Activated CD8-positive, alpha-beta T cell treated with anti-CD3 and anti-CD28 coated beads, Interleukin-2, amount 10 ng/mL, durations not matched to agents 7 days and 5 days (primary cell): Measurements from ENCODE around the gene CNNM4. TPM values are rescaled to one million over a fixed set of nuclear protein-coding genes. Genes with fewer than 3 reads are reported as not detected.
A peak's percentile ranks its signal among the peaks of the same experiment; 100 is the strongest.
"Not testable (repeated sequence)": the region's sequence is repeated elsewhere in the genome, so short reads cannot be mapped to it uniquely, and the experiment has no call there.

Experiments used
- ATAC-seq: fragments of 150-1000 bp; cut with Tn5 transposase; one replicate; pipeline ENCODE4 v1.10.0; 2021; ENCODE audit warnings: moderate library complexity
- CTCF ChIA-PET: fragments of 350-600 bp; sonication (Branson Sonifier 250); formaldehyde crosslinking; loops from one replicate; lab custom pipeline; 2021; ENCODE audit warnings: antibody characterized with exemption; lab: Charles Lee
- POLR2A ChIA-PET: fragments of 350-600 bp; sonication (Branson Sonifier 250); formaldehyde crosslinking; loops from one replicate; lab custom pipeline; 2021; ENCODE audit warnings: antibody characterized with exemption; lab: Charles Lee
- DNase-seq: peaks from one replicate; pipeline ENCODE4 v3.0.0-alpha.2; 2020
- H3K27ac Mint-ChIP-seq: one replicate; pipeline ENCODE4 v1.8.0; 2021; ENCODE audit warnings: mild to moderate bottlenecking, mixed read lengths
- H3K27me3 Mint-ChIP-seq: one replicate; pipeline ENCODE4 v1.8.0; 2021; ENCODE audit warnings: low read depth, mixed read lengths
- H3K36me3 Mint-ChIP-seq: one replicate; pipeline ENCODE4 v1.8.0; 2021; ENCODE audit warnings: low read depth, mixed read lengths
- H3K4me1 Mint-ChIP-seq: one replicate; pipeline ENCODE4 v1.8.0; 2021; ENCODE audit warnings: low read depth, mixed read lengths
- H3K4me3 Mint-ChIP-seq: one replicate; pipeline ENCODE4 v1.8.0; 2021; ENCODE audit warnings: mild to moderate bottlenecking, mixed read lengths
- H3K9me3 Mint-ChIP-seq: one replicate; pipeline ENCODE4 v1.8.0; 2022; ENCODE audit warnings: mixed read lengths; ENCODE audit not compliant: insufficient read depth
- total RNA-seq, 2 experiments: library from RNA; stranded (reverse); gene quantifications; one replicate each; pipeline ENCODE4 v1.2.3, GENCODE V29; 2021

The CNNM4 gene
- total RNA-seq, 2 experiments from 2014 or later = 7.1 TPM

DNA sequence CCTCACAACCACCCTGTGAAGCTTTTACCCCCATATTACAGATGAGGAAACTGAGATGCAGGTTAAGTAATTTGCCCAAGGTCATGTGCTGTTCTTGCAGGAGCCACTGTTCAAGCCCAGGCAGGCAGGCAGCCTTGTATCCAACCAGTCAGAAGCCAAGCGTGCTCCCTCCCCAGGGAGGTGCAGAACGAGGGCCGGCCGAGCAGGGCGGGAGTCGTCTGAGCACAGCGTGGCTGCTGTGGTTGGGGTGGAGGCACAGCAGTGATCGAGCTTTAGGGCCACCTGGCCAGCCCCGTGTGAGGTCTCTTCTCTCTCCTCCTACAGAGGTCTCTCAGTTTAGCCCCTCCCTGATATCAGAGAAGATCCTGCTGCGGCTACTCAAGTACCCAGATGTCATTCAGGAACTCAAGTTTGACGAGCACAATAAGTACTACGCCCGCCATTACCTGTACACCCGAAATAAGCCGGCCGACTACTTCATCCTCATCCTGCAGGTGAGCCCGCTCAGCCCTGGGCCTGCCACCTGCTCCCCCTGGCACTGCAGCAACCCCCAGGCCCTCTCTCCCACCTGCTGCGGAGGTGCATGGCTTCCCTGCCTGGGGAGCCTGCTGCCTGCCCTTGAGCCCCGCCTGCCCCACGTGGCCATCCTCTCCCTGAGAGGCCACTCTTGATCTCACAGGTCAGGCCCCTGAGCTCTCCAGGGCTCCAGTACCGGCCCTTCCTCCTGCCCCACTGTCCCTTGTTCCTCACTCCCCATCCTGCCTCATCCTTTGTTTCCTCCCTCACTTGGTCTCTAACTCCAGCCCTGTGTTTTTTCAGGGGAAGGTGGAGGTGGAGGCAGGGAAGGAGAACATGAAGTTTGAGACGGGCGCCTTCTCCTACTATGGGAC, 38.3 kb downstream of the CNNM4 start:
- POLR2A ChIA-PET = no interaction called here
- no peaks in the 10 kb centered on the region for H3K27me3 Mint-ChIP-seq
- H3K4me3 Mint-ChIP-seq = no peak overlapping the region
- no peak overlapping the region for H3K27ac Mint-ChIP-seq
- CTCF ChIA-PET = interaction anchor here (0.9 kb wide), 1 partner anchor 38 kb away, joined by 3 read pairs; no protein-coding TSS in a partner anchor
- ATAC-seq = no peak
- DNase-seq = no peak
- H3K4me1 Mint-ChIP-seq = no peaks in the 10 kb centered on the region
- peaks cover 5% of the 10 kb centered on the region for H3K36me3 Mint-ChIP-seq
- H3K9me3 Mint-ChIP-seq = no peaks in the 10 kb centered on the region

DNA sequence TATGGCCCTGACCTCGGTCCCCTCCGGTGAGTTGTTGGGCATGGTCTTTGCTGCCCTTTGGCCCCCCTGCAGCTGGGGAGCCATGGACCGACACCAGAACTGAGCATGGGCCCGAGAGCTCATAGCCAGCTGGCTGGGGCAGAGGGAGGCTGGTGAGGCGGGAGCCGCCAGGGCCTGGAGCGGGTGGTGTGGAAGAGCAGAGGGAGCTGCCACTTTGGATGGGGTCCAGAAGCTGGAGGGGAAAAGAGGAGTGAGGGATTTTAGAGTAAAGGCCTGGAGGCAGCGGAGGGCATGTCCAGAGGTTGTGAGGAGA, 38.9 kb downstream of the CNNM4 start:
- ChIA-PET POLR2A (interaction anchor here (0.7 kb wide), 1 partner anchor 14 kb away, joined by 3 read pairs; no protein-coding TSS in a partner anchor), CTCF (interaction anchor here (0.8 to 2.1 kb wide), 4 partner anchors 16 to 39 kb away, joined by 3 to 17 read pairs (median 12); partner anchors contain the start of genes CNNM3 and CNNM4)
- Mint-ChIP-seq H3K4me1 (no peaks in the 10 kb centered on the region), H3K4me3 (no peak overlapping the region), H3K9me3 (no peaks in the 10 kb centered on the region), H3K36me3 (peaks cover 5% of the 10 kb centered on the region), H3K27me3 (no peaks in the 10 kb centered on the region), H3K27ac (no peak overlapping the region)
- DNase-seq (no peak), ATAC-seq (no peak)

- Mint-ChIP-seq H3K4me3 (no peak overlapping the region), H3K27me3 (no peaks in the 10 kb centered on the region), H3K27ac (no peak overlapping the region), H3K4me1 (no peaks in the 10 kb centered on the region), H3K36me3 (peaks cover 5% of the 10 kb centered on the region), H3K9me3 (no peaks in the 10 kb centered on the region)
- CTCF ChIA-PET = interaction anchor here (0.6 to 2.1 kb wide), 13 partner anchors 13 to 392 kb away, joined by 3 to 17 read pairs (median 3); partner anchors contain the start of genes ANKRD39, CNNM3 and CNNM4
- DNase-seq (no peak), ATAC-seq (peak; percentile 14)
- POLR2A ChIA-PET = interaction anchor here (0.7 kb wide), 1 partner anchor 13 kb away, joined by 3 read pairs; no protein-coding TSS in a partner anchor
Measured at GRCh38 chr2:96800061-96801004, 39.6 kb downstream of the CNNM4 start.

DNA sequence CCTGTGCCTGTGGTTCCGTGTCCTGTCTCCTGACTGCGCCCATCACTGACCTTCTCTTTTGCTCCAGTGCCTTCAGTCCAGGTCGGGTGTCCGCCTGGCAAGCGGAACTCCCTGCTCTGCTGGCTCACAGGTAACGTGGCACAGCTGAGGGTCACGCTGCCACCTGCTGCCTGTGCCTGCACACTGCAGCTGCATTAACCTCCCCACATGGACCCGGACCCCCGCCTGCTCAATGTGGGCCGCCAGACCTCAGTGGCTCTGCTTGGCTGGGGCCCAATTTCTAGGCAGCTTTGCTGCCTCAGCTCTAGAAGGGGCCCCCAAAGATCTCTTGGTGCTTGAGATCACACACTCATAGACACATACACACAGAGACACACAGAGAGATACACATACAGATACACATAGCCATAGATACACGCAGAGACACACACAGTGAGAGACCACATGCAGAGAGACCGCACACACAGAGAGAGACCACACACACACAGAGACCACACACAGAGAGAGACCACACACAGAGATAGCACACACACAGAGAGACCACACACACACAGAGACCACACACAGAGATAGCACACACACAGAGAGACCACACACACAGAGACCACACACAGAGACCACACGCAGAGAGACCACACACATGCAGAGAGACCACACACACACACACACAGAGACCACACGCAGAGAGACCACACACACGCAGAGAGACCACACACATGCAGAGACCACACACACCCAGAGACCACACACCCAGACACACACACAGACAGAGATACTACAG, 40.5 kb downstream of the CNNM4 start:
- peak; percentile 76 for DNase-seq
- ChIA-PET POLR2A (no interaction called here), CTCF (interaction anchor here (0.6 to 2.1 kb wide), 12 partner anchors 12 to 393 kb away, joined by 3 to 17 read pairs (median 4); partner anchors contain the start of genes ANKRD39, CNNM3 and CNNM4)
- H3K36me3 Mint-ChIP-seq = peaks cover 5% of the 10 kb centered on the region
- peaks cover 2% of the 10 kb centered on the region for H3K4me1 Mint-ChIP-seq
- peak; percentile 94 for ATAC-seq
- H3K4me3 Mint-ChIP-seq = no peak overlapping the region
- no peaks in the 10 kb centered on the region for H3K27me3 Mint-ChIP-seq
- no peaks in the 10 kb centered on the region for H3K9me3 Mint-ChIP-seq
- H3K27ac Mint-ChIP-seq = no peak overlapping the region

DNA sequence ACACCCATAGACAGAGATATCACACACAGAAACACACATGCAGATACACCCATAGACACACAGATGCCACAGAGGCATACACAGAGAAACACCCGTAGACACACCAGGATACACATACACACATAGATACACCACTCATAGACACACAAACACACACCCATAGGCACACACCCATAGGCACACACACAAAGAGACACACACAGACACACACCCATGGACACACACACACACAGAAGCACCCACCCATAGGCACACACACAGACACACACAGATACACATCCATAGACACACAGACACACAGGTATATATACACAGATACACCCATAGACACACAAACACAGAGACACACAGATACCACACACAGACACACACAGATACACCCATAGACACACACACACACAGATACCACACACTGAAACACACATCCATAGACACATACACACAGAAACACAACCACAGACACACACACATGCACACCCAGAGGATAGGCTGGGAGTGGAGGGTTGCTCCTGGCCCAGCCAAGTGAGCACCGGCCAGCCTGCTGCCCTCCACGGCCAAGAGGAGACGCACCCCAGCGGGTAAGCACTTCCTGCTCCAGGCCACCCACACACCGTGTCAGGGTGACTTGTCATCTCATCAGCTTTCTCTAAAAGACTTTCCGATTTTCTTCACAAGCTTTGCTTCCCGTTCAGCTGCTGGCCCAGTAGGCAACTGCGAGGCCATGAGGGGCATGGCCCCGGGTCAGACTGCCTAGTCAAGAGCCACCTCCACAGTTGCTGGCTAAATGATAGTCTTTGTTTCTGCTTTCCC, 41.3 kb downstream of the CNNM4 start:
- ChIA-PET CTCF (interaction anchor here (1.0 to 2.1 kb wide), 6 partner anchors 14 to 159 kb away, joined by 3 to 17 read pairs (median 4); partner anchors contain the start of gene CNNM3), POLR2A (no interaction called here)
- H3K36me3 Mint-ChIP-seq = peaks cover 7% of the 10 kb centered on the region
- ATAC-seq (no peak), DNase-seq (no peak)
- no peaks in the 10 kb centered on the region for H3K27me3 Mint-ChIP-seq
- no peaks in the 10 kb centered on the region for H3K9me3 Mint-ChIP-seq
- peaks cover 10% of the 10 kb centered on the region for H3K4me1 Mint-ChIP-seq
- H3K27ac Mint-ChIP-seq = no peak overlapping the region
- no peak overlapping the region for H3K4me3 Mint-ChIP-seq

GRCh38 chr2:96802721-96803120, 42.0 kb downstream of the CNNM4 start:
- no peaks in the 10 kb centered on the region for H3K9me3 Mint-ChIP-seq
- no peak for ATAC-seq
- H3K4me3 Mint-ChIP-seq = no peak overlapping the region
- no peaks in the 10 kb centered on the region for H3K27me3 Mint-ChIP-seq
- ChIA-PET CTCF (interaction anchor here (0.7 to 2.0 kb wide), 6 partner anchors 14 to 158 kb away, joined by 3 to 5 read pairs (median 4); partner anchors contain the start of gene CNNM3), POLR2A (no interaction called here)
- no peak overlapping the region for H3K27ac Mint-ChIP-seq
- peaks cover 7% of the 10 kb centered on the region for H3K36me3 Mint-ChIP-seq
- DNase-seq = no peak
- peaks cover 11% of the 10 kb centered on the region for H3K4me1 Mint-ChIP-seq

DNA sequence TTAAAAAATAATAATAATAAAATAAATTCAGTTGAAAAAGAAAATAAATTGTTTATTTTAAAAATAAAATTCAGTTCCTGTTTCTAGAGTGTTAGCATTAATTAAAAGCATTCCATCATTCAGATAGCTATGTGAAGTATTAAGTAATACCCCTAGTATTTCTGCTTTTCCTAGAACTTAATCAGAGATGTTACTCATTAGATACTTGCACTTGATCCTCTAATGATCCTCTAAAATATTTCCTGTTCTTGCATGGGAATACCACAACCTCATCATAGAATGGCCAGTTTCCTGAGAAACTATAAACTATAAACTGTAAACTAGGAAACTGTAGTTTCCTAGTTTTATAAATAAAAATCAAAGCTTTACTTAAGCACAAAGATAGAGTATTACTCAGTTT, 44.3 kb downstream of the CNNM4 start:
- ATAC-seq (no peak), DNase-seq (no peak)
- H3K27ac Mint-ChIP-seq = no peak overlapping the region
- peaks cover 11% of the 10 kb centered on the region for H3K4me1 Mint-ChIP-seq
- H3K9me3 Mint-ChIP-seq = no peaks in the 10 kb centered on the region
- ChIA-PET CTCF (interaction anchor here (1.2 kb wide), 1 partner anchor 12 kb away, joined by 3 read pairs; no protein-coding TSS in a partner anchor), POLR2A (interaction anchor here (0.6 kb wide), 1 partner anchor 12 kb away, joined by 3 read pairs; no protein-coding TSS in a partner anchor)
- H3K36me3 Mint-ChIP-seq = peaks cover 6% of the 10 kb centered on the region
- no peak overlapping the region for H3K4me3 Mint-ChIP-seq
- H3K27me3 Mint-ChIP-seq = no peaks in the 10 kb centered on the region

DNA sequence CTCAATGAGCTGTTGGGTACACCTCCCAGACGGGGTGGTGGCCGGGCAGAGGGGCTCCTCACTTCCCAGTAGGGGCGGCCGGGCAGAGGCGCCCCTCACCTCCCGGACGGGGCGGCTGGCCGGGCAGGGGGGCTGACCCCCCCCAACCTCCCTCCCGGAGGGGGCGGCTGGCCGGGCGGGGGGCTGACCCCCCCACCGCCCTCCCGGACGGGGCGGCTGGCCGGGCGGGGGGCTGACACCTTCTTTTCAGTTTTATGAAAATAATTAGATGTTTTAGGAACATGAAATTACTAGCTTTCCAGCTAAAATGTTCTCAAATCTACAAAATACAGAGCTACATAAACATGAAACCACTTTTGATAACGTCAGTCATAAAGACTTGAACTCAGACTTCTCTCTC, 45.2 kb downstream of the CNNM4 start:
- H3K27me3 Mint-ChIP-seq, H3K4me3 Mint-ChIP-seq, H3K9me3 Mint-ChIP-seq, H3K27ac Mint-ChIP-seq, ATAC-seq, DNase-seq, H3K36me3 Mint-ChIP-seq: not testable (repeated sequence)
- peaks cover 11% of the 10 kb centered on the region for H3K4me1 Mint-ChIP-seq
- POLR2A ChIA-PET = interaction anchor here (0.7 to 1.7 kb wide), 2 partner anchors 10 to 144 kb away, joined by 4 to 6 read pairs; partner anchors contain the start of gene CNNM3
- CTCF ChIA-PET = interaction anchor here (1.0 to 1.3 kb wide), 2 partner anchors 10 to 44 kb away, joined by 4 read pairs; partner anchors contain the start of gene CNNM3

GRCh38 chr2:96806468-96807126, 45.9 kb downstream of the CNNM4 start:
- ATAC-seq = no peak
- DNase-seq = no peak
- POLR2A ChIA-PET = interaction anchor here (0.7 to 1.7 kb wide), 2 partner anchors 10 to 143 kb away, joined by 4 to 6 read pairs; partner anchors contain the start of gene CNNM3
- Mint-ChIP-seq H3K4me1 (peaks cover 11% of the 10 kb centered on the region), H3K9me3 (no peaks in the 10 kb centered on the region), H3K27ac (peak overlapping the region; percentile 72), H3K4me3 (no peak overlapping the region), H3K36me3 (peaks cover 6% of the 10 kb centered on the region), H3K27me3 (no peaks in the 10 kb centered on the region)
- CTCF ChIA-PET = interaction anchor here (1.0 to 1.3 kb wide), 3 partner anchors 9 to 45 kb away, joined by 3 to 4 read pairs (median 4); partner anchors contain the start of gene CNNM3
